Smooth muscle cell (in vitro differentiated cells): ENCODE data around the gene CD2. TPM values are rescaled to one million over a fixed set of nuclear protein-coding genes. Genes with fewer than 3 reads are reported as not detected.

Experiments used
- DNase-seq: peaks from one replicate; lab custom pipeline; 2025; ENCODE audit not compliant: unreplicated experiment; lab: John Stamatoyannopoulos, UW
- H2AFZ ChIP-seq: fragments of 200-600 bp; sonication (generic); 2 replicates; pipeline ENCODE4 v1.6.0; 2016; ENCODE audit warnings: antibody characterized with exemption, low read depth, mild to moderate bottlenecking
- H3F3A ChIP-seq: fragments of 200-600 bp; sonication (generic); 2 replicates; pipeline ENCODE4 v1.6.0; 2017; ENCODE audit warnings: antibody characterized with exemption, low read depth
- H3K27ac ChIP-seq: fragments of 200-600 bp; sonication (generic); 2 replicates; pipeline ENCODE4 v1.5.1; 2016; ENCODE audit warnings: low read depth, mild to moderate bottlenecking
- H3K27me3 ChIP-seq: fragments of 200-600 bp; sonication (generic); 2 replicates; pipeline ENCODE4 v1.6.1; 2016; ENCODE audit warnings: low read depth, mild to moderate bottlenecking
- H3K36me3 ChIP-seq: fragments of 200-600 bp; sonication (generic); 2 replicates; pipeline ENCODE4 v1.5.1; 2016; ENCODE audit warnings: low read depth
- H3K4me1 ChIP-seq: fragments of 200-600 bp; sonication (generic); 2 replicates; pipeline ENCODE4 v1.5.1; 2016; ENCODE audit warnings: low read depth
- H3K4me2 ChIP-seq: fragments of 200-600 bp; sonication (generic); 2 replicates; pipeline ENCODE4 v1.6.0; 2016; ENCODE audit warnings: mild to moderate bottlenecking
- H3K4me3 ChIP-seq: fragments of 200-600 bp; sonication (generic); 2 replicates; pipeline ENCODE4 v1.5.1; 2016; ENCODE audit warnings: mild to moderate bottlenecking
- H3K79me2 ChIP-seq: fragments of 200-600 bp; sonication (generic); 2 replicates; pipeline ENCODE4 v1.6.0; 2016; ENCODE audit warnings: low read depth, mild to moderate bottlenecking
- H3K9ac ChIP-seq: fragments of 200-600 bp; sonication (generic); 2 replicates; pipeline ENCODE4 v1.6.0; 2016; ENCODE audit warnings: low read depth
- H3K9me3 ChIP-seq: fragments of 200-600 bp; sonication (generic); replicated peaks from 2 replicates; pipeline ENCODE4 v1.5.1; 2016; ENCODE audit warnings: low read depth
- H4K20me1 ChIP-seq: fragments of 200-600 bp; sonication (generic); 2 replicates; pipeline ENCODE4 v1.6.0; 2016; ENCODE audit warnings: low read depth
- whole genome bisulfite sequencing: methylation state at CpG from one replicate; pipeline ENCODE4 v1.1.7; 2016; ENCODE audit warnings: low lambda C conversion rate; 5-methylcytosine and 5-hydroxymethylcytosine counted together
- polyA plus RNA-seq: library from polyadenylated mRNA; unstranded; fragments of >200 nt; fragmentation: Nextera tagmentation; extraction: Ambion mirVana; gene quantifications from 2 replicates; pipeline ENCODE4 v1.2.1, GENCODE V29; 2016
- total RNA-seq: library from RNA; depleted of rRNA; stranded (reverse); fragments of >200 nt; gene quantifications from 2 replicates; pipeline ENCODE4 v1.2.3, GENCODE V29; 2014
- TF ChIP-seq, protein P1 (sequence below): fragments of 200-600 bp; sonication (generic); IDR thresholded peaks from 2 replicates; pipeline ENCODE4 v1.5.1; 2017; ENCODE audit warnings: borderline replicate concordance, mild to moderate bottlenecking, antibody characterized with exemption; ENCODE audit not compliant: insufficient read depth, poor library complexity, severe bottlenecking

The CD2 gene
- total and polyA plus RNA-seq, 2 experiments from 2014 or later = not detected

DNA sequence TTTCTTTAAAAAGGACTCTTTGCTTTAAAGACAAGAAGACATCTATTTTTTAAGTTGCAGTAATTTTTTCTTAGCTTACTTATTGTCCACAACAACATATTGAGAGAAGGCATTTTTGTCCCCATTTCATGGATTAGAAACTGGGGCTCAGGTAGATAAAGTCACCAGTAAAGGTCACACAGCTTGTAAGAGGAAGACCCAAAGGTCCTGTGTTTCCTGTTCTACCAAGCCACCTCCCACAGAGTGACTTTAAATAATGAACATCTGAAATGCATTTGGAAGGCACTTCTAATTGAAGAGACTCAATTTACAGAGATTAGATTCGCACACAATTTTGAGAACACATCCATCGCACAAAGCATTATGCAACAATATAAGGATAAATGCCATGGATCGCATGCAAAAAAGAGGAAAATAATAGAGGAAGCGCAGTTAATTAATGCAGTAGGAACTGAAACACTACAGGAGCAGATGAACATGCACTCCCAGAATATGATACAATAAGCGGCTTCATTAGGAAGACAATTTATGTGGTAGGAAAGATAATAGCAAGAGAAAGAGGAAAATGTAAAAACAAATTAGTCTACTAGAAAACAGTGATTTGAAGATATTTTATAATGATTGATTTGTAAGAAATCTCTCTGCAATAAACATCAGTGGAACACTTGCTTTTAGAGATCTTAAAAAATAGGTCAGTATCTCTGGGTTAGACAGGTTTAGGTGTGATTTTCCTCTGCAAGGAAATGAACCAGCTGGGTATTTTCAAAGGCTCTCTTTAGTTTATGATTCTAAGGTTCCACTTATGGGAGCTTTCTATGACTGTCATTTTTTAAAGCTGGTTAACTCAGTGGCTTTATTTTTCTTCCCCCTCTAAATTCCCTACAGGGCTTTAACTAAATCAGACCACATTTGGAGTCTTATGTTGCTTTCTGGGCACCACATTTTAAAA lies 27.1 kb upstream of the CD2 start:
- no peak overlapping the region for H3K4me3 ChIP-seq
- H3K9me3 ChIP-seq = no peaks in the 10 kb centered on the region
- no peaks in the 10 kb centered on the region for H3K79me2 ChIP-seq
- no peaks in the 10 kb centered on the region for H4K20me1 ChIP-seq
- no peaks in the 10 kb centered on the region for H3F3A ChIP-seq
- H3K4me2 ChIP-seq = no peak overlapping the region
- no peak overlapping the region for H3K9ac ChIP-seq
- no peaks in the 10 kb centered on the region for H3K4me1 ChIP-seq
- no peak overlapping the region for H2AFZ ChIP-seq
- WGBS = 93% methylated on average over 5 of the region's 5 CpGs
- no peak for DNase-seq
- H3K27ac ChIP-seq = no peak overlapping the region
- TF ChIP-seq, protein P1, sequence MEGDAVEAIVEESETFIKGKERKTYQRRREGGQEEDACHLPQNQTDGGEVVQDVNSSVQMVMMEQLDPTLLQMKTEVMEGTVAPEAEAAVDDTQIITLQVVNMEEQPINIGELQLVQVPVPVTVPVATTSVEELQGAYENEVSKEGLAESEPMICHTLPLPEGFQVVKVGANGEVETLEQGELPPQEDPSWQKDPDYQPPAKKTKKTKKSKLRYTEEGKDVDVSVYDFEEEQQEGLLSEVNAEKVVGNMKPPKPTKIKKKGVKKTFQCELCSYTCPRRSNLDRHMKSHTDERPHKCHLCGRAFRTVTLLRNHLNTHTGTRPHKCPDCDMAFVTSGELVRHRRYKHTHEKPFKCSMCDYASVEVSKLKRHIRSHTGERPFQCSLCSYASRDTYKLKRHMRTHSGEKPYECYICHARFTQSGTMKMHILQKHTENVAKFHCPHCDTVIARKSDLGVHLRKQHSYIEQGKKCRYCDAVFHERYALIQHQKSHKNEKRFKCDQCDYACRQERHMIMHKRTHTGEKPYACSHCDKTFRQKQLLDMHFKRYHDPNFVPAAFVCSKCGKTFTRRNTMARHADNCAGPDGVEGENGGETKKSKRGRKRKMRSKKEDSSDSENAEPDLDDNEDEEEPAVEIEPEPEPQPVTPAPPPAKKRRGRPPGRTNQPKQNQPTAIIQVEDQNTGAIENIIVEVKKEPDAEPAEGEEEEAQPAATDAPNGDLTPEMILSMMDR = no peak
- H3K27me3 ChIP-seq = no peaks in the 10 kb centered on the region
- no peaks in the 10 kb centered on the region for H3K36me3 ChIP-seq

DNA sequence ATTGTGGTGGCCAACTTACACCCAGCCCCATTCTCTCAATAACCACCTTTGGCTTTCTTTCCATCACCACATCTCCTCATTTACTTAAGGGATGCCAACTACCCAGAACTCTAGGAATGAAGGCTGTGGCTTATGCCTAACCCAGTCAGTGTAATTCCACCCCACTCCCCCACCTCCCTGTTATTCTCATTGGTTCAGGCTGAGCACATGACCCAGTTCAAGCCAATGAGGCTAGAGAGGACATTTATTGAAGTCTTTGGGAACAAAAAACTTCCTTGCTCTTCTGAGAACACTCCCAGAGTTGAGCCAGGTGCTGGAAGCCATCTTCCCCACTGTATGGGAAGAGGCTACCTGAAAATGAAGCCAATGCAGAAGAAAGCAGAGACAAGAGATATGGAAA lies 22.8 kb upstream of the CD2 start:
- H3K27ac ChIP-seq = no peak overlapping the region
- no peak overlapping the region for H3K9ac ChIP-seq
- H3K4me1 ChIP-seq = no peaks in the 10 kb centered on the region
- no peaks in the 10 kb centered on the region for H3K27me3 ChIP-seq
- no peaks in the 10 kb centered on the region for H3K36me3 ChIP-seq
- no peak overlapping the region for H2AFZ ChIP-seq
- H4K20me1 ChIP-seq = no peaks in the 10 kb centered on the region
- H3K9me3 ChIP-seq = no peaks in the 10 kb centered on the region
- H3K79me2 ChIP-seq = no peaks in the 10 kb centered on the region
- DNase-seq = no peak
- no peak overlapping the region for H3K4me3 ChIP-seq
- H3K4me2 ChIP-seq = no peak overlapping the region
- H3F3A ChIP-seq = no peaks in the 10 kb centered on the region
- TF ChIP-seq, protein P1 = no peak

DNA sequence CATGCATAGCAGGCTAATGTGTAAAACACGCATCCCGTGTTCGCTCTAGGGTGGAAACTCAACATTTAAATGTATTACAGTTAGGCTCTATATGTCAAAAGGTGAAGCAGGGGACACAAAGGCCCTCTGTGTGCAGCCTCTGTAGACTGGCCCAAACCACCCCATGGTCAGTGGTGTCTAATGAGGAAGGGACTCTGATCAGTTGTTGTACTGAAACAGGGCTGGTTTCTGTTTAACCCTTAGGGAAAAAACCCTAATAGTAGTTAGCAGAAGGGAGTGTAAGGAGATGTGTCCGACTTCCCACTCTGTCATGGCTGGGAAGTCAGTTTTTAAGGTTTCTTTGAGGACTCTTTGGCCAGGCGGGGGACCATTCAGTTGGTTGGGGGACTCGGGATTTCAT lies 21.5 kb upstream of the CD2 start:
- Histone ChIP-seq H3K4me3 (no peak overlapping the region), H2AFZ (no peak overlapping the region), H3K4me1 (no peaks in the 10 kb centered on the region), H3K27me3 (no peaks in the 10 kb centered on the region), H4K20me1 (no peaks in the 10 kb centered on the region), H3K9ac (no peak overlapping the region), H3K4me2 (no peak overlapping the region), H3K27ac (no peak overlapping the region), H3K36me3 (no peaks in the 10 kb centered on the region), H3K9me3 (no peaks in the 10 kb centered on the region), H3K79me2 (no peaks in the 10 kb centered on the region), H3F3A (no peaks in the 10 kb centered on the region)
- DNase-seq = no peak
- TF ChIP-seq, protein P1 = no peak
- 96% methylated on average over 6 of the region's 6 CpGs for WGBS
